Activated CD8-positive, alpha-beta memory T cell treated with anti-CD3 and anti-CD28 coated beads, Interleukin-2, amount 50 U/mL, for 48 hours (primary cell): ENCODE data around the gene CREBRF.

Source experiments
- DNase-seq: peaks from one replicate; pipeline ENCODE4 v3.0.0-alpha.2; 2020

Gene CREBRF

DNA sequence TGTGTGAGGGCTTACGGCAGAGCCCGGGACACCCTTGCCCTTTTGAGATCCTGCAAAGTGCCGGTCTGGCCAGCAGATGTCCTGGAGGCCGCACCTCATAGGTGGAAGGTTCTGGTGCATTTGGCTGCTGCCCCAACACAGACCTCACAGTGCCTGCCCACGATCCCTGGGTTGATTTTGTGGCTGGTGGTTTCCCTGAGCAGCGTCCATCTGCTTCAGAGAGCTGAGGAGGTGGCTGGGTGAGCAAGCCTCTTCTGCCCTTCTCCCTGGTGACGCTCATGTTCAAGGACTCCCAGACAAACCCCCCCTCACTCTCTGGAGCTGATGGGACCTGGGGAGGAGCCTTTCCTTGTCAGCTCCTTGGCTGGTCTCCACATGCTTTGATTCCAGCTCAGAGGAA, 107.1 kb downstream of the CREBRF start:
- no peak for DNase-seq

DNA sequence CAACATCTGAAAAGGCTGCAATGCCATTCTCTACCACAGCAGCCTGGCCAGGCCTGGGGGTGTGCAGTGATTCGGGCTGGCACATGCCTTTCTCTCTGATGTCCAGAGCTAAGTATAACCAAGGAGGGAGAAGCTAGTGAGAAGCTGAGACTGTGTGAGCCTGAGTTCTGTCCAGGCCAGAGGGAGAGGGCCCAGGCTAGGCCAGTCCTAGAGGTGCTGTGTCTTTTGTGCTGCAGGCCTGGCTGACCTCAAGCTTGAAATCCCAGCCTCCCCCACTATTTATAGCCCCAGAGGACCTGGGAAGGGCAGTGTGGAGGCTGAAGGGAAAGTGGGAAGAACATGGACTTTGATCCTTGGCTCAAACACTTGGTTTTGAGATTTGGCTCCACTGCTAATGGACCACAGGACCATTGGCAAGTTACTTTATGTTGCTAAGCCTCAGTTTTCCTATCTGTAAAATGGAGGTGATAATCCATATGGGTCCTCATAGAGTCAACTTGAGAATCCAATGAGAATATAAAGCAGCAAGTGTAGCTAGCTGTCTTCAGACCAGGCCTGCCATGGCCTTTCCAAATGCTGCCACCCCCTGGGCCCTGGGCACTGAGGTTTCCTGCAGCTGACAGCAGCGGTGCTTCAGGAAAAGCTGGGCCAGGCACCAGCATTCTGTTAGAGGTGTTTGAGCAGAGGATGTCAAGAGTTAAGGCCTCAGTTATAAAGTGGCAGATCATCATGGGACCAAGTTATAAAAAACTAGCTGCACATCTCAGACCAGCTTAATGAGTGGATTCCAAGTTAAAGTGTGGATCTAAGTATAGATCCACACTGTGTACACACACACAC, 109.2 kb downstream of the CREBRF start:
- DNase-seq: no peak

DNA sequence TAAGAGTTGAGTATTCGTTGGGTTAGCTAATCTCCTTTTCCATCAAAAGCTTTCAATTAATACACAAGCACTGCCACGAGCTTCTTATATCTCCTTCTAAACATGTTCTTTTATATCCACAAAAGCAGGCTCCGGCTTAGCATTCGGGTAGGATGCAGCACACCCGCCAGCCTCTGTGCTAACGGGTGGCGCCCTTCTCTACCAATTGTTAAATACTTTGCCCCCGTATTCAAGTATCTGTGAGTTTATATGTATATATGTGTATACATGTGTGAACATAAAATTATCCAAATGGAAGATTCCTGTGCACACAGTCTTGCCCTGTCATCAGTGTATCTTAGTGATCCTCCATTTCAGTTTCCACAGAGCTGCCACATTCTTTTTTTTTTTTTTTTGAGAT, 116.0 kb downstream of the CREBRF start:
- no peak for DNase-seq

DNA sequence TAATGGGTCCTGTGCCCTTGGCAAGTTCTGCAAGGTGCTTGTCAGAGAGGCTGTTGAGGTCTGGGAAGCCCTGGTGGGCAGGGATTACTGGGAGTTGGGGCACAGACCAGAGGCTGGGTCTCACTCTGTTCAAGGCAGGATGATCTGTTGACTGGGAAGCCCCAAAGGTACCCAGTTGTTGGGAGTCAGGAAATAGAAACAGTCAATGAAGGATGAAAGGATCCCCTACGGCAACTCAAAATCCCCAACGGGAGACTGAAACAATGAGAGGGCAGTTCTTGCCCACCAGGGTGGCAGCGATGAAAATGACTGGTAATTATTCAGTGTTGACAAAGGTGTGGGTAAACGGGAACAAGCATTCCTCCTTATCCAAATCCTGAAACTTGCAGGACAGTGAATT, 119.4 kb downstream of the CREBRF start:
- no peak for DNase-seq

DNA sequence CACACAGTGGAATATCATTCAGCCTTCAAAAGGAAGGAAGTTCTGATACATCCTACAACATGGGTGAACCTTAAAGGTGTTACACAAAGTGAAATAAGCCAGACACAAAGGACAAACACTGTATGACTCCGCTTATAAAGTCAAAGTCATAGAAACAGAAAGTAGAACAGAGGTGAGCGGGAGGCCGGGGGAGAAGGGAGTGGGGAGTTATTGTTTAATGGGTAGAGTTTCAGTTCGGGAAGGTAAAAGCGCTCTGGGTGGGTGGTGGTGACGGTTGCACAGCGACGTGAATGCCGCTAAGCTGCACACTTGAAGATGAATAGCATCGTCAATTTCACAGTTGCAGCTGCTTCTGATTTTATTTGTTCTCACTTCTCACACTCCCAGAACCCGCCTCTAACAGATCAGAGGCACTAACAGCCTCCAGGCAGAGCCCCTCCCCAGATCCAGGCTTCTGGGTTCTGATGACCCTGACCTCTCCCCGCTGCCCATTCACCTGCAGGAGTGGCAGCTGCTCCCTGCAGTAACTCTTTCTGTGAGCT, 122.3 kb downstream of the CREBRF start:
- DNase-seq: no peak

DNA sequence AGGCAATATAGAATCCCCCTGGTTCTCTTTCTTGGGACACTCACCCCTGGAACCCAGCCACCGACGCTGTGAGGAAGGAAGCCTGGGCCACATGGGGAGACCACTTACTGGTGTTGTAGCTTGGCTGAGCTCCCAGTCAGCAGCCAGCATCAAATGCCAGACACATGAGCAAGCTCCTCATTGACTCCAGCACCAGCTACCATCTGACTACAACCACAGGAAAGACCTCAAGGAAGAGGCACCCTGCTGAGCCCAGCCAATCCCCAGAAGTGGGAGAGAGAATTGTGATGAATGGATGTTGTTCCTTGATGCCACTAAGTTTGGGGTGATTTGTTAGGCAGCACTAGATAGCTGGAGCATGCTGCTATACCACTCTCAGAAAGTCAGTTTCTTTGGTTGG, 124.2 kb downstream of the CREBRF start:
- no peak for DNase-seq

DNA sequence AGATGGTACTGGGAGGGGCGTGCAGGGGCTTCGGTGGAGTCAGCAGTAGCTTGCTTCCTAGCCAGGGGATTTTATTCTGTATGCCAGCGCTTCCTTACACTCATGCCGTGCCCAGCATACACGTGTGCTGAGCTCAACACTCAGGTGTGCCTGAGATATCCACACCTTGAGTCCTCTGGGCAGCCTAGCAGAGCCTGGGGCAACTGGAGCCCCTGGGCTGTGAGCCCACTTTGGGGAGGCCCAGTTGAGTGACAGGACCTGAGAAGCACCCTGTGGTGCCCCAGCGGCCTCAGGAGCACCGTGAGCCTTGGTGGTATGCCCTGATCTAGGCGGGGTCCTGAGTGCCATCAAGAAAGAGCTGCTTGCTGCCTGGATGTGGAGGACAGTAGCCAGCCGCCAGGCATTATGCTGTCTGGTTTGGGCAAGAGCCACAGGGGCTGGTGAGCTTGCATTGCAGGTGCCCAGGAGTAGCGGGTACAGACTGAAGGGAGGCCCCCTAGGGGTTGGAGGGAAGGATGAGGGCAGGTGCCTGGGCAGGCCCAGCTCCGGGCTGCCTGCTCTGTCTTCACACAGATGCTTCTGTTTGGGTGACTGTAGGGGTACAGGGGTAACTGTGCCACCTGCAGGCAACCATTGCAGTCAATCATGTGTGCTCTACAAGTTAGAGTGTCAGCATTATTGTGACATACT, 131.0 kb downstream of the CREBRF start:
- no peak for DNase-seq

DNA sequence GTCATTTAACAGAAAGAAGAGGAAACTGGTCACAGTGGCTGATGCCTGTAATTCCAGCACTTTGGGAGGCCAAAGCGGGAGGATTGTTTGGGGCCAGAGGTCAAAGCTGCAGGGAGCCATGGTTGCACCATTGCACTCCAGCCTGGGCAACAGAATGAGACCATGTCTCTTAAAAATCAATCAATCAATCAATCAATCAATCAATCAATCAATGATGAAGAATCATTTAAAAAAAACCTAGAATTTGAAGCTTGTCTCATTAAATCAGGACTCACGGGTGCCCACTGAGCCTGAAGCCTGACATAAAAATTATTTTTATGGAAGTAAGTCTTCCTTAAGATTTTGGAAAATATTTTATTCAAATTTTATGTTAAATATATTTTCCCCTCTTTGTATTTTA, 132.1 kb downstream of the CREBRF start:
- DNase-seq: no peak
